Measurements from ENCODE around the gene TMEM233.

DNA sequence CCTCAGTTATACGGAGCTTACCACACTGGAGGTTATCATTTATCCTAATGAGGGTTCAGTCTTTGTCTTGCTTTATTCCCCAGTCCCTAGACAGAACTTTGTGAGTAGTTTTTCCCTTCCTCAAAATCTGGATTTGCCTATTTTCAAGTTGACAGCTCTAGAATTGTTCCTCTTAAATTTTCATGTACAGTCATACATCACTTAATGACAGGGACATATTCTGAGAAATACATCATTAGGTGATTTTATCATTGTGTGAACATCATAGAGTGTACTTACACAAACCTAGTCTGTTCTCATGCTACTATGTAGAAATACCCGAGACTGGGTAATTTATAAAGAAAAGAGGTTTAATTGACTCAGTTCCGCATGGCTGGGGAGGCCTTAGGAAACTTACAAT is 77.5 kb downstream of the TMEM233 start:
- no peak for TF ChIP-seq RXRA (IDR thresholded peaks at IDR 0.05; ENCODE audit: insufficient read depth, low read depth, low read length)
- TF ChIP-seq TEAD4 (IDR thresholded peaks at IDR 0.05; ENCODE audit: low read depth, low read length) = no peak
- TF ChIP-seq SP1 (IDR thresholded peaks at IDR 0.05; ENCODE audit: low read depth, low read length) = no peak
- no peak for TF ChIP-seq JUND (IDR thresholded peaks at IDR 0.05; ENCODE audit: low read length)
- no peak for TF ChIP-seq ZNF274 (IDR thresholded peaks at IDR 0.05; ENCODE audit: borderline replicate concordance, extremely low read depth, low read length)
- TF ChIP-seq, protein P1, sequence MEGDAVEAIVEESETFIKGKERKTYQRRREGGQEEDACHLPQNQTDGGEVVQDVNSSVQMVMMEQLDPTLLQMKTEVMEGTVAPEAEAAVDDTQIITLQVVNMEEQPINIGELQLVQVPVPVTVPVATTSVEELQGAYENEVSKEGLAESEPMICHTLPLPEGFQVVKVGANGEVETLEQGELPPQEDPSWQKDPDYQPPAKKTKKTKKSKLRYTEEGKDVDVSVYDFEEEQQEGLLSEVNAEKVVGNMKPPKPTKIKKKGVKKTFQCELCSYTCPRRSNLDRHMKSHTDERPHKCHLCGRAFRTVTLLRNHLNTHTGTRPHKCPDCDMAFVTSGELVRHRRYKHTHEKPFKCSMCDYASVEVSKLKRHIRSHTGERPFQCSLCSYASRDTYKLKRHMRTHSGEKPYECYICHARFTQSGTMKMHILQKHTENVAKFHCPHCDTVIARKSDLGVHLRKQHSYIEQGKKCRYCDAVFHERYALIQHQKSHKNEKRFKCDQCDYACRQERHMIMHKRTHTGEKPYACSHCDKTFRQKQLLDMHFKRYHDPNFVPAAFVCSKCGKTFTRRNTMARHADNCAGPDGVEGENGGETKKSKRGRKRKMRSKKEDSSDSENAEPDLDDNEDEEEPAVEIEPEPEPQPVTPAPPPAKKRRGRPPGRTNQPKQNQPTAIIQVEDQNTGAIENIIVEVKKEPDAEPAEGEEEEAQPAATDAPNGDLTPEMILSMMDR (IDR thresholded peaks at IDR 0.05; ENCODE audit: control extremely low read depth in 1 of 3, insufficient read depth in 1 of 3, low read depth in 1 of 3, low read length in 3 of 3) = no peak
- no peak for TF ChIP-seq SIN3A (conservative IDR thresholded peaks at IDR 0.05 in 1 of 2, IDR thresholded peaks at IDR 0.05 in 1 of 2; ENCODE audit: low read depth in 1 of 2, low read length in 2 of 2)
- TF ChIP-seq, protein P2, sequence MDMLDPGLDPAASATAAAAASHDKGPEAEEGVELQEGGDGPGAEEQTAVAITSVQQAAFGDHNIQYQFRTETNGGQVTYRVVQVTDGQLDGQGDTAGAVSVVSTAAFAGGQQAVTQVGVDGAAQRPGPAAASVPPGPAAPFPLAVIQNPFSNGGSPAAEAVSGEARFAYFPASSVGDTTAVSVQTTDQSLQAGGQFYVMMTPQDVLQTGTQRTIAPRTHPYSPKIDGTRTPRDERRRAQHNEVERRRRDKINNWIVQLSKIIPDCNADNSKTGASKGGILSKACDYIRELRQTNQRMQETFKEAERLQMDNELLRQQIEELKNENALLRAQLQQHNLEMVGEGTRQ (IDR thresholded peaks at IDR 0.05; ENCODE audit: low read length) = no peak
- TF ChIP-seq POLR2A (IDR thresholded peaks at IDR 0.05; ENCODE audit: control extremely low read depth in 1 of 2, low read depth in 2 of 2, low read length in 2 of 2) = no peak
- no peak for TF ChIP-seq CBX5 (IDR thresholded peaks at IDR 0.05; ENCODE audit: low read depth, low read length)
